ENCODE results near the gene ATG9B.

GRCh38 chr7:150971242-150972022 lies 52.9 kb downstream of the ATG9B start:
- TF ChIP-seq POLR2A (IDR thresholded peaks at IDR 0.05): no peak
- TF ChIP-seq CTCF (IDR thresholded peaks at IDR 0.05 in 8 of 11, conservative IDR thresholded peaks at IDR 0.05 in 3 of 11): no peak
- TF ChIP-seq POLR2AphosphoS5 (IDR thresholded peaks at IDR 0.05): peak in 1 of 3 donors; percentile 32
